ENCODE results near the gene NUDT14.
A peak's percentile ranks its signal among the peaks of the same experiment; 100 is the strongest.

Gene NUDT14

GRCh38 chr14:105180592-105181548 lies at the start of gene NUDT14:
Gene NUDT14 (minus strand): TSS chr14:105181312. CDS start chr14:105181209, 103 bp downstream.
- DNase-seq, result peak; percentile 42 to 84 (median 66)

GRCh38 chr14:105229099-105229655 lies 48.1 kb upstream of the NUDT14 start:
- DNase-seq, result no peak

GRCh38 chr14:105228562-105228961 lies 47.5 kb upstream of the NUDT14 start:
- DNase-seq, result no peak

GRCh38 chr14:105227346-105227745 lies 46.2 kb upstream of the NUDT14 start:
- no peak for DNase-seq

- no peak for DNase-seq
These were observed 45.1 kb upstream of the NUDT14 start for GRCh38 chr14:105226198-105226597.

GRCh38 chr14:105224845-105225570 lies 43.9 kb upstream of the NUDT14 start:
- no peak for DNase-seq

- DNase-seq, result no peak
These were observed 42.8 kb upstream of the NUDT14 start for GRCh38 chr14:105223770-105224544.

GRCh38 chr14:105223260-105223659 lies 42.1 kb upstream of the NUDT14 start:
- no peak for DNase-seq

GRCh38 chr14:105221598-105222178 lies 40.6 kb upstream of the NUDT14 start:
- no peak for DNase-seq

GRCh38 chr14:105220699-105221597 lies 39.8 kb upstream of the NUDT14 start:
- DNase-seq, result no peak

- no peak for DNase-seq
These were observed 38.6 kb upstream of the NUDT14 start for GRCh38 chr14:105219753-105220152.

- no peak for DNase-seq
These were observed 38.0 kb upstream of the NUDT14 start for GRCh38 chr14:105219043-105219612.

GRCh38 chr14:105218611-105219010 lies 37.5 kb upstream of the NUDT14 start:
- DNase-seq, result no peak

- DNase-seq, result no peak
These were observed 36.7 kb upstream of the NUDT14 start for GRCh38 chr14:105217774-105218173.

- DNase-seq, result no peak
These were observed 35.6 kb upstream of the NUDT14 start for GRCh38 chr14:105216490-105217247.

GRCh38 chr14:105215602-105216001 lies 34.5 kb upstream of the NUDT14 start:
- no peak for DNase-seq

GRCh38 chr14:105214324-105214915 lies 33.3 kb upstream of the NUDT14 start:
- no peak for DNase-seq

GRCh38 chr14:105213361-105213760 lies 32.2 kb upstream of the NUDT14 start:
- no peak for DNase-seq

- no peak for DNase-seq
These were observed 31.6 kb upstream of the NUDT14 start for GRCh38 chr14:105212541-105213300.

Measured in activated naive CD4-positive, alpha-beta T cell (primary cell).